Keratinocyte (primary cell): Measurements from ENCODE around the gene AHNAK2. TPM values are rescaled to one million over a fixed set of nuclear protein-coding genes. Genes with fewer than 3 reads are reported as not detected.

Source experiments
- DNase-seq: peaks from one replicate; pipeline ENCODE4 v3.0.0-alpha.2; 2011; ENCODE audit warnings: low read depth, missing footprints, low spot score
- FAIRE-seq: peaks from 2 replicates; lab custom pipeline; 2011; peaks lifted over from hg19 to GRCh38; lab: Jason Lieb, UNC
- H2AFZ ChIP-seq: 2 replicates; pipeline ENCODE4 v1.6.0; 2012; ENCODE audit warnings: low read length, control low read depth, inconsistent platforms; ENCODE audit not compliant: control insufficient read depth
- H3K27ac ChIP-seq: 2 replicates; pipeline ENCODE4 v1.5.1; 2011; ENCODE audit warnings: low read length; ENCODE audit not compliant: control insufficient read depth, insufficient read depth
- H3K27me3 ChIP-seq: 3 replicates; pipeline ENCODE4 v1.6.0; 2011; ENCODE audit warnings: low read length; ENCODE audit not compliant: control insufficient read depth, insufficient read depth; ENCODE audit errors: extremely low read depth
- H3K36me3 ChIP-seq, 2 experiments: 2 replicates in 1 of 2; 3 replicates in 1 of 2; pipeline ENCODE4 v1.5.1; 2011; ENCODE audit warnings: low read length in 2 of 2, mild to moderate bottlenecking in 1 of 2; ENCODE audit not compliant: control insufficient read depth in 2 of 2, insufficient read depth in 2 of 2; ENCODE audit errors: extremely low read depth in 1 of 2
- H3K4me1 ChIP-seq: 3 replicates; pipeline ENCODE4 v1.5.1; 2011; ENCODE audit warnings: low read length; ENCODE audit not compliant: control insufficient read depth, insufficient read depth; ENCODE audit errors: extremely low read depth
- H3K4me2 ChIP-seq: 3 replicates; pipeline ENCODE4 v1.6.0; 2011; ENCODE audit warnings: low read depth, low read length; ENCODE audit not compliant: control insufficient read depth, insufficient read depth; ENCODE audit errors: extremely low read depth
- H3K4me3 ChIP-seq, 3 experiments: fragments of 200-600 bp in 1 of 3; sonication (generic) in 1 of 3; 2 replicates in 2 of 3; 3 replicates in 1 of 3; pipeline ENCODE4 v1.5.1; 2011 to 2016; ENCODE audit warnings: low read length in 3 of 3, mild to moderate bottlenecking in 3 of 3, control low read depth in 2 of 3, inconsistent platforms in 1 of 3, low read depth in 1 of 3, mixed read lengths in 1 of 3, mixed run types in 1 of 3, moderate library complexity in 1 of 3; ENCODE audit not compliant: control insufficient read depth in 2 of 3, insufficient read depth in 2 of 3; ENCODE audit errors: extremely low read depth in 1 of 3
- H3K79me2 ChIP-seq: 2 replicates; pipeline ENCODE4 v1.6.0; 2012; ENCODE audit warnings: low read length; ENCODE audit not compliant: control insufficient read depth, insufficient read depth
- H3K9ac ChIP-seq: 3 replicates; pipeline ENCODE4 v1.6.0; 2011; ENCODE audit warnings: low read length; ENCODE audit not compliant: control insufficient read depth, insufficient read depth; ENCODE audit errors: extremely low read depth
- H3K9me1 ChIP-seq: 3 replicates; pipeline ENCODE4 v1.6.0; 2011; ENCODE audit warnings: low read length; ENCODE audit not compliant: control insufficient read depth, insufficient read depth; ENCODE audit errors: extremely low read depth
- H3K9me3 ChIP-seq: 2 replicates; pipeline ENCODE4 v1.5.1; 2012; ENCODE audit warnings: low read depth, low read length; ENCODE audit not compliant: control insufficient read depth
- H4K20me1 ChIP-seq: 3 replicates; pipeline ENCODE4 v1.6.0; 2011; ENCODE audit warnings: low read length; ENCODE audit not compliant: control insufficient read depth, insufficient read depth; ENCODE audit errors: extremely low read depth
- CTCF ChIP-seq, 3 experiments: IDR thresholded peaks in 1 of 3; conservative IDR thresholded peaks in 1 of 3; optimal IDR thresholded peaks in 1 of 3; 2 replicates in 2 of 3; 3 replicates in 1 of 3; pipeline versions ENCODE3 to v1.5.1; 2011; ENCODE audit warnings: low read length in 3 of 3, mild to moderate bottlenecking in 3 of 3, moderate library complexity in 2 of 3, control low read depth in 1 of 3, inconsistent platforms in 1 of 3; ENCODE audit not compliant: insufficient read depth in 2 of 3; ENCODE audit errors: extremely low read depth in 1 of 3
- EZH2 ChIP-seq: IDR thresholded peaks from one replicate; pipeline ENCODE4 v1.6.1; 2012; ENCODE audit warnings: inconsistent platforms, mild to moderate bottlenecking, low read length, moderate library complexity
- dilution Hi-C: fragments of 300-500 bp; cut with MboI; formaldehyde crosslinking; loops from one replicate; pipeline ENCODE4 v1.7.0; 2020; ENCODE audit warnings: low sequenced_read_pairs; ENCODE audit not compliant: extremely low pct_ligation_motif_present
- polyA plus RNA-seq, 5 experiments: library from polyadenylated mRNA; depleted of rRNA in 3 of 5; stranded (reverse) in 3 of 5; stranded (forward) in 1 of 5; unstranded in 1 of 5; fragments of >200 nt; gene quantifications; 1 replicate in 1 of 5; 2 replicates in 3 of 5; 3 replicates in 1 of 5; pipeline versions ENCODE4 v1.2.1 to v1.2.3, GENCODE V29; 2011 to 2012; ENCODE audit warnings: missing spikeins in 2 of 5, low read depth in 1 of 5, low replicate concordance in 1 of 5

AHNAK2 gene
- polyA plus RNA-seq, 1 donor (not counting 4 experiments of a cell fraction or from before 2014, with no cell fraction given) = 164 TPM

- no peaks in the 10 kb centered on the region for H3K9me1 ChIP-seq
- no peak overlapping the region for H3K4me3 ChIP-seq
- DNase-seq = no peak
- no peaks in the 10 kb centered on the region for H3K9me3 ChIP-seq
- H3K4me2 ChIP-seq = no peak overlapping the region
- H3K27me3 ChIP-seq = peaks cover 24% of the 10 kb centered on the region
- no peak overlapping the region for H3K9ac ChIP-seq
- H3K27ac ChIP-seq = no peak overlapping the region
- H4K20me1 ChIP-seq = no peaks in the 10 kb centered on the region
- no peaks in the 10 kb centered on the region for H3K36me3 ChIP-seq
- TF ChIP-seq EZH2 (no peak), CTCF (optimal IDR thresholded peaks at IDR 0.05 in 1 of 3, IDR thresholded peaks at IDR 0.05 in 1 of 3, conservative IDR thresholded peaks at IDR 0.05 in 1 of 3; ENCODE audit: extremely low read depth in 1 of 3, insufficient read depth in 2 of 3, low read length in 3 of 3) (no peak)
- H3K4me1 ChIP-seq = no peaks in the 10 kb centered on the region
- dilution Hi-C loops = no loop called here
- H2AFZ ChIP-seq = no peak overlapping the region
- H3K79me2 ChIP-seq = no peaks in the 10 kb centered on the region
- FAIRE-seq = no peak
Observed at GRCh38 chr14:104931304-104931770, 46.8 kb downstream of the AHNAK2 start.

GRCh38 chr14:104930526-104931303 is 47.5 kb downstream of the AHNAK2 start:
- H3K4me3 ChIP-seq = no peak overlapping the region
- H4K20me1 ChIP-seq = no peaks in the 10 kb centered on the region
- no peaks in the 10 kb centered on the region for H3K9me3 ChIP-seq
- peaks cover 24% of the 10 kb centered on the region for H3K27me3 ChIP-seq
- no peaks in the 10 kb centered on the region for H3K4me1 ChIP-seq
- H3K9ac ChIP-seq = no peak overlapping the region
- no peaks in the 10 kb centered on the region for H3K9me1 ChIP-seq
- H3K27ac ChIP-seq = no peak overlapping the region
- TF ChIP-seq CTCF (optimal IDR thresholded peaks at IDR 0.05 in 1 of 3, IDR thresholded peaks at IDR 0.05 in 1 of 3, conservative IDR thresholded peaks at IDR 0.05 in 1 of 3; ENCODE audit: extremely low read depth in 1 of 3, insufficient read depth in 2 of 3, low read length in 3 of 3) (no peak), EZH2 (no peak)
- H2AFZ ChIP-seq = no peak overlapping the region
- no peak for FAIRE-seq
- no peaks in the 10 kb centered on the region for H3K79me2 ChIP-seq
- no peaks in the 10 kb centered on the region for H3K36me3 ChIP-seq
- H3K4me2 ChIP-seq = no peak overlapping the region
- dilution Hi-C loops = no loop called here
- DNase-seq = no peak
